HUES48 (cell line): ENCODE results near the gene AGRN.
"Not testable (repeated sequence)": the region's sequence is repeated elsewhere in the genome, so short reads cannot be mapped to it uniquely, and the experiment has no call there.

Source experiments
- H3K27ac ChIP-seq: one replicate; pipeline ENCODE4 v1.7.0; 2013; ENCODE audit warnings: low read depth, low read length, inconsistent platforms
- H3K27me3 ChIP-seq: 2 replicates; pipeline ENCODE4 v1.6.1; 2013; ENCODE audit warnings: mild to moderate bottlenecking, low read length; ENCODE audit not compliant: control insufficient read depth, insufficient read depth
- H3K36me3 ChIP-seq: 2 replicates; pipeline ENCODE4 v1.6.1; 2013; ENCODE audit warnings: low read length; ENCODE audit not compliant: control insufficient read depth, insufficient read depth
- H3K4me1 ChIP-seq: 2 replicates; pipeline ENCODE4 v1.6.1; 2013; ENCODE audit warnings: mild to moderate bottlenecking, low read length; ENCODE audit not compliant: control insufficient read depth, insufficient read depth
- H3K4me3 ChIP-seq: 2 replicates; pipeline ENCODE4 v1.5.1; 2013; ENCODE audit warnings: mild to moderate bottlenecking, low read depth, low read length
- H3K9ac ChIP-seq: 2 replicates; pipeline ENCODE4 v1.6.1; 2013; ENCODE audit warnings: mild to moderate bottlenecking, low read depth, low read length, moderate library complexity
- H3K9me3 ChIP-seq: 2 replicates; pipeline ENCODE4 v1.6.1; 2013; ENCODE audit warnings: low read length; ENCODE audit not compliant: control insufficient read depth, insufficient read depth

The AGRN gene

GRCh38 chr1:1094981-1095380 lies 75.1 kb downstream of the AGRN start:
- no peak overlapping the region for H3K4me3 ChIP-seq
- no peaks in the 10 kb centered on the region for H3K4me1 ChIP-seq
- no peak overlapping the region for H3K27ac ChIP-seq
- H3K36me3 ChIP-seq, result no peaks in the 10 kb centered on the region
- H3K9ac ChIP-seq, result no peak overlapping the region
- peaks cover 6% of the 10 kb centered on the region; the same call in 1 of the 2 replicates for H3K9me3 ChIP-seq
- no peaks in the 10 kb centered on the region for H3K27me3 ChIP-seq

GRCh38 chr1:1096136-1096535 lies 76.2 kb downstream of the AGRN start:
- not testable (repeated sequence) for H3K9me3 ChIP-seq, H3K4me1 ChIP-seq, H3K9ac ChIP-seq, H3K4me3 ChIP-seq, H3K27me3 ChIP-seq, H3K36me3 ChIP-seq, H3K27ac ChIP-seq

GRCh38 chr1:1098681-1099421 lies 78.9 kb downstream of the AGRN start:
- Histone ChIP-seq H3K4me1 (no peaks in the 10 kb centered on the region), H3K9ac (no peak overlapping the region), H3K27ac (no peak overlapping the region), H3K27me3 (no peaks in the 10 kb centered on the region), H3K9me3 (peaks cover 8% of the 10 kb centered on the region; the same call in 1 of the 2 replicates), H3K4me3 (no peak overlapping the region), H3K36me3 (no peaks in the 10 kb centered on the region)

GRCh38 chr1:1099506-1100183 lies 79.7 kb downstream of the AGRN start:
- H3K4me1 ChIP-seq, result no peaks in the 10 kb centered on the region
- no peak overlapping the region for H3K4me3 ChIP-seq
- H3K27ac ChIP-seq, result no peak overlapping the region
- peaks cover 4% of the 10 kb centered on the region; the same call in 1 of the 2 replicates for H3K36me3 ChIP-seq
- no peak overlapping the region for H3K9ac ChIP-seq
- H3K9me3 ChIP-seq, result peaks cover 8% of the 10 kb centered on the region; the same call in 1 of the 2 replicates
- no peaks in the 10 kb centered on the region for H3K27me3 ChIP-seq

DNA sequence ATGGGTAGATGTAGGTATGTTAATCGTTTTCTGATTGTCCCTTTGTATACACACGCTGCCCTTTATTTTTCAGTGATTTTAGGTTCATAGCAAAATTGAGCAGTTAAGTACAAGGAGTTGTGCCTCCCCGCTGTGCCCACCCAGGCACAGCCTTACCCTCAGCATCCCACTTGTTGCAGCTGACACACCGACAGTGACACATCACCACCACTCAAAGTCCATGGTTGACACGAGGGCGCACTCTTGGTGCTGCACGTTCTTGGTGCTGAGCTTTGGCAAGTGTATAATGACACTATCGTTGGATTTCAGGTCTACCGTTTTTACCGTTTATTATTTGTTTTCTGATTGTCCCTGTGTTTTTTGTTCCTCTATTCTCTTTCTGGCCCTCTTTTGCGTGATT lies 80.4 kb downstream of the AGRN start:
- Histone ChIP-seq H3K4me3 (no peak overlapping the region), H3K4me1 (no peaks in the 10 kb centered on the region), H3K9me3 (peaks cover 5% of the 10 kb centered on the region; the same call in 1 of the 2 replicates), H3K27ac (no peak overlapping the region), H3K36me3 (peaks cover 6% of the 10 kb centered on the region; the same call in 1 of the 2 replicates), H3K9ac (no peak overlapping the region), H3K27me3 (no peaks in the 10 kb centered on the region)

GRCh38 chr1:1101503-1101902 lies 81.6 kb downstream of the AGRN start:
- H3K27ac ChIP-seq, result no peak overlapping the region
- H3K4me1 ChIP-seq, result no peaks in the 10 kb centered on the region
- H3K9ac ChIP-seq, result no peak overlapping the region
- H3K4me3 ChIP-seq, result no peak overlapping the region
- no peaks in the 10 kb centered on the region for H3K27me3 ChIP-seq
- peaks cover 10% of the 10 kb centered on the region; the same call in 1 of the 2 replicates for H3K9me3 ChIP-seq
- H3K36me3 ChIP-seq, result peaks cover 6% of the 10 kb centered on the region; the same call in 1 of the 2 replicates

DNA sequence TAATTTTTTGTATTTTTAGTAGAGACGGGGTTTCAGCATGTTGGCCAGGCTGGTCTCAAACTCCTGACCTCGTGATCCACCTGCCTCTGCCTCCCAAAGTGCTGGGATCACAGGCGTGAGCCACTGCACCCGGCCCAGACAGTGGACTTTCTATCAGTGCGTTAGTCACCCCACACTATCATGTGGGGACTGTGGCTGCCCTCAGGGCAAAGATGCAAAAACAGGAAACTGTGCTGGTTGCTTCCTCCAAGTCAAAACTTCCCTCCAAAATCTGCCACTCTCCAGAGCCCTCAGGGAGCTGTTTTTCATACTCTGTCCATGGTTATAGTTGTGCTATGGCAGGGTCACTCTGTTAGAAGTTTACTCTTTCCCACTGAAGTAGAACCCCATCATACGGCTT lies 84.2 kb downstream of the AGRN start:
- H3K9me3 ChIP-seq, H3K4me3 ChIP-seq, H3K27me3 ChIP-seq, H3K9ac ChIP-seq, H3K4me1 ChIP-seq, H3K36me3 ChIP-seq, H3K27ac ChIP-seq: not testable (repeated sequence)
